Glutamatergic neuron (in vitro differentiated cells): ENCODE results near the gene RNF150. TPM values are rescaled to one million over a fixed set of nuclear protein-coding genes. Genes with fewer than 3 reads are reported as not detected.

Experiments
- DNase-seq: peaks from one replicate; pipeline ENCODE4 v3.0.0; 2022
- H3K27ac Mint-ChIP-seq: one replicate; pipeline ENCODE4 v1.8.0; 2020; ENCODE audit warnings: mild to moderate bottlenecking, mixed read lengths, inconsistent platforms; ENCODE audit not compliant: unreplicated experiment
- H3K27me3 Mint-ChIP-seq: one replicate; pipeline ENCODE4 v1.8.0; 2020; ENCODE audit warnings: mild to moderate bottlenecking, moderate library complexity, mixed read lengths, inconsistent platforms; ENCODE audit not compliant: unreplicated experiment
- H3K36me3 Mint-ChIP-seq: one replicate; pipeline ENCODE4 v1.8.0; 2020; ENCODE audit warnings: mild to moderate bottlenecking, mixed read lengths, inconsistent platforms; ENCODE audit not compliant: unreplicated experiment
- H3K4me1 Mint-ChIP-seq: one replicate; pipeline ENCODE4 v1.8.0; 2020; ENCODE audit warnings: mild to moderate bottlenecking, low read depth, mixed read lengths, inconsistent platforms; ENCODE audit not compliant: unreplicated experiment
- H3K4me3 Mint-ChIP-seq: one replicate; pipeline ENCODE4 v1.8.0; 2020; ENCODE audit warnings: mild to moderate bottlenecking, mixed read lengths, inconsistent platforms; ENCODE audit not compliant: unreplicated experiment
- H3K9me3 Mint-ChIP-seq: one replicate; pipeline ENCODE4 v1.8.0; 2020; ENCODE audit warnings: mild to moderate bottlenecking, moderate library complexity, mixed read lengths, inconsistent platforms; ENCODE audit not compliant: unreplicated experiment
- CTCF ChIP-seq: fragments of 200-600 bp; sonication (generic); IDR thresholded peaks from one replicate; pipeline ENCODE4 v1.5.0; 2021; ENCODE audit not compliant: partially characterized antibody, unreplicated experiment
- total RNA-seq: library from RNA; stranded (reverse); fragmentation: NEBNext Ultra II Directional; extraction: Animal tissue kit (Norgen Biotek cat#: 25700); gene quantifications from one replicate; pipeline ENCODE4 v1.2.1, GENCODE V29; 2021; ENCODE audit not compliant: unreplicated experiment

The RNF150 gene
- total RNA-seq, 1 donor from 2014 or later: 23.3 TPM

- no peaks in the 10 kb centered on the region for H3K36me3 Mint-ChIP-seq
- no peak for TF ChIP-seq CTCF
- no peak overlapping the region for H3K4me3 Mint-ChIP-seq
- peaks cover 4% of the 10 kb centered on the region for H3K27me3 Mint-ChIP-seq
- H3K27ac Mint-ChIP-seq: no peak overlapping the region
- no peaks in the 10 kb centered on the region for H3K9me3 Mint-ChIP-seq
- DNase-seq: no peak
- peaks cover 2% of the 10 kb centered on the region for H3K4me1 Mint-ChIP-seq
Observed at GRCh38 chr4:141140391-141141200, 7.3 kb upstream of the RNF150 start.

GRCh38 chr4:141133999-141134995 is 1.0 kb upstream of the RNF150 start:
- Mint-ChIP-seq H3K36me3 (no peaks in the 10 kb centered on the region), H3K27ac (no peak overlapping the region), H3K9me3 (peaks cover 11% of the 10 kb centered on the region), H3K27me3 (peaks cover 8% of the 10 kb centered on the region), H3K4me1 (peaks cover 15% of the 10 kb centered on the region), H3K4me3 (peak overlapping the region; percentile 98)
- DNase-seq: no peak
- TF ChIP-seq CTCF: no peak

GRCh38 chr4:141132709-141133145 is 542 bp downstream of the RNF150 start:
- Mint-ChIP-seq H3K4me3 (peak overlapping the region; percentile 78), H3K4me1 (peaks cover 15% of the 10 kb centered on the region), H3K27me3 (peaks cover 8% of the 10 kb centered on the region), H3K9me3 (peaks cover 11% of the 10 kb centered on the region), H3K27ac (no peak overlapping the region), H3K36me3 (no peaks in the 10 kb centered on the region)
- DNase-seq: peak; percentile 63
- TF ChIP-seq CTCF: no peak

- no peak for TF ChIP-seq CTCF
- H3K27me3 Mint-ChIP-seq: peaks cover 8% of the 10 kb centered on the region
- H3K9me3 Mint-ChIP-seq: peaks cover 11% of the 10 kb centered on the region
- H3K36me3 Mint-ChIP-seq: no peaks in the 10 kb centered on the region
- peak overlapping the region; percentile 95 for H3K4me3 Mint-ChIP-seq
- DNase-seq: peak; percentile 64
- peak overlapping the region; percentile 39 for H3K27ac Mint-ChIP-seq
- H3K4me1 Mint-ChIP-seq: peaks cover 15% of the 10 kb centered on the region
Observed at GRCh38 chr4:141132072-141132708, 1.1 kb downstream of the RNF150 start.
